Uterus (tissue), 2 donors: ENCODE data around the gene FGA.

Experiments
- POLR2A ChIP-seq, 2 donors: fragments of 450-650 bp; IDR thresholded peaks; one replicate each; pipeline ENCODE4 v1.6.1; 2016; ENCODE audit warnings: antibody characterized with exemption in 2 of 2, mild to moderate bottlenecking in 1 of 2, moderate library complexity in 1 of 2
- TF ChIP-seq, protein P1 (sequence below), 4 experiments: fragments of 200-600 bp in 2 of 4; fragments of 450-650 bp in 2 of 4; sonication (generic) in 2 of 4; IDR thresholded peaks; one replicate each; pipeline ENCODE4 v1.5.1; 2016 to 2019; ENCODE audit warnings: antibody characterized with exemption in 4 of 4, mild to moderate bottlenecking in 2 of 4, moderate library complexity in 1 of 4

- TF ChIP-seq, protein P1, sequence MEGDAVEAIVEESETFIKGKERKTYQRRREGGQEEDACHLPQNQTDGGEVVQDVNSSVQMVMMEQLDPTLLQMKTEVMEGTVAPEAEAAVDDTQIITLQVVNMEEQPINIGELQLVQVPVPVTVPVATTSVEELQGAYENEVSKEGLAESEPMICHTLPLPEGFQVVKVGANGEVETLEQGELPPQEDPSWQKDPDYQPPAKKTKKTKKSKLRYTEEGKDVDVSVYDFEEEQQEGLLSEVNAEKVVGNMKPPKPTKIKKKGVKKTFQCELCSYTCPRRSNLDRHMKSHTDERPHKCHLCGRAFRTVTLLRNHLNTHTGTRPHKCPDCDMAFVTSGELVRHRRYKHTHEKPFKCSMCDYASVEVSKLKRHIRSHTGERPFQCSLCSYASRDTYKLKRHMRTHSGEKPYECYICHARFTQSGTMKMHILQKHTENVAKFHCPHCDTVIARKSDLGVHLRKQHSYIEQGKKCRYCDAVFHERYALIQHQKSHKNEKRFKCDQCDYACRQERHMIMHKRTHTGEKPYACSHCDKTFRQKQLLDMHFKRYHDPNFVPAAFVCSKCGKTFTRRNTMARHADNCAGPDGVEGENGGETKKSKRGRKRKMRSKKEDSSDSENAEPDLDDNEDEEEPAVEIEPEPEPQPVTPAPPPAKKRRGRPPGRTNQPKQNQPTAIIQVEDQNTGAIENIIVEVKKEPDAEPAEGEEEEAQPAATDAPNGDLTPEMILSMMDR (IDR thresholded peaks at IDR 0.05), result no peak
- no peak for TF ChIP-seq POLR2A (IDR thresholded peaks at IDR 0.05)
Observed at GRCh38 chr4:154560824-154561231, 29.7 kb downstream of the FGA start.
